ENCODE data around the gene COPS2. TPM values are rescaled to one million over a fixed set of nuclear protein-coding genes. Genes with fewer than 3 reads are reported as not detected.

COPS2 gene
- polyA plus RNA-seq (2013, experiment 1 of 2), result 80.3 TPM
- 77.7 TPM for polyA plus RNA-seq (2013, experiment 2 of 2)

- DNase-seq, result peak; percentile 99
- H3K79me2 ChIP-seq (ENCODE audit: control insufficient read depth, insufficient read depth, low read length), result peaks cover 37% of the 10 kb centered on the region
- H3K56ac ChIP-seq (ENCODE audit: low read length), result peak within 1 kb of the TSS; percentile 92
- no peaks in the 10 kb centered on the region for H3K36me3 ChIP-seq (ENCODE audit: control insufficient read depth, insufficient read depth, low read length)
- peak within 1 kb of the TSS; percentile 92 for H3K9ac ChIP-seq (ENCODE audit: low read length)
- no peak within 1 kb of the TSS for H3K27ac ChIP-seq (ENCODE audit: low read depth, low read length)
- no peak within 1 kb of the TSS for H3K23ac ChIP-seq (ENCODE audit: low read length)
- no peak within 1 kb of the TSS for H2BK15ac ChIP-seq (replicated peaks; ENCODE audit: low read depth)
- H3K4me3 ChIP-seq (ENCODE audit: low read length), result peak within 1 kb of the TSS; percentile 91
- H3K4me1 ChIP-seq (ENCODE audit: control insufficient read depth, low read depth, low read length), result no peaks in the 10 kb centered on the region
- no CpG with 5 or more reads among the region's 46 CpGs for WGBS (ENCODE audit: extremely low coverage, insufficient coverage, low lambda C conversion rate)
- peak within 1 kb of the TSS; percentile 76 for H3K4me2 ChIP-seq (ENCODE audit: low read length)
- no peaks in the 10 kb centered on the region for H3K79me1 ChIP-seq (ENCODE audit: low read length)
- no peak within 1 kb of the TSS for H4K8ac ChIP-seq (ENCODE audit: low read depth, low read length)
- peak within 1 kb of the TSS; percentile 70 for H3K18ac ChIP-seq (ENCODE audit: low read length)
- H2BK120ac ChIP-seq (ENCODE audit: low read depth, low read length), result no peak within 1 kb of the TSS
- H3K27me3 ChIP-seq (ENCODE audit: insufficient read depth, low read length, poor library complexity), result no peaks in the 10 kb centered on the region
- H2AK5ac ChIP-seq (ENCODE audit: low read length), result no peak within 1 kb of the TSS
- peak within 1 kb of the TSS; percentile 38 for H3K4ac ChIP-seq (ENCODE audit: low read depth, low read length)
- no peak within 1 kb of the TSS for H4K5ac ChIP-seq (ENCODE audit: low read length)
- peak within 1 kb of the TSS; percentile 17 for H2BK5ac ChIP-seq (ENCODE audit: low read length)
These were observed at the start of gene COPS2 for GRCh38 chr15:49155110-49155833. COPS2 (minus strand) TSS chr15:49155599; CDS start chr15:49155578, 21 bp downstream.

- Histone ChIP-seq H4K8ac (ENCODE audit: low read depth, low read length) (no peak overlapping the region), H3K23ac (ENCODE audit: low read length) (no peak overlapping the region), H3K4me1 (ENCODE audit: control insufficient read depth, low read depth, low read length) (no peaks in the 10 kb centered on the region), H3K4me2 (ENCODE audit: low read length) (no peak overlapping the region), H3K18ac (ENCODE audit: low read length) (no peak overlapping the region), H2BK15ac (replicated peaks; ENCODE audit: low read depth) (no peak overlapping the region), H4K5ac (ENCODE audit: low read length) (no peak overlapping the region), H3K4ac (ENCODE audit: low read depth, low read length) (no peak overlapping the region), H2AK5ac (ENCODE audit: low read length) (no peak overlapping the region), H3K4me3 (ENCODE audit: low read length) (no peak overlapping the region), H3K36me3 (ENCODE audit: control insufficient read depth, insufficient read depth, low read length) (no peaks in the 10 kb centered on the region), H3K27me3 (ENCODE audit: insufficient read depth, low read length, poor library complexity) (no peaks in the 10 kb centered on the region), H3K79me1 (ENCODE audit: low read length) (no peaks in the 10 kb centered on the region), H3K9ac (ENCODE audit: low read length) (no peak overlapping the region), H3K56ac (ENCODE audit: low read length) (no peak overlapping the region), H2BK120ac (ENCODE audit: low read depth, low read length) (no peak overlapping the region), H2BK5ac (ENCODE audit: low read length) (no peak overlapping the region), H3K27ac (ENCODE audit: low read depth, low read length) (no peak overlapping the region), H3K79me2 (ENCODE audit: control insufficient read depth, insufficient read depth, low read length) (no peaks in the 10 kb centered on the region)
- no peak for DNase-seq
- WGBS (ENCODE audit: extremely low coverage, insufficient coverage, low lambda C conversion rate), result no CpG with 5 or more reads among the region's 3 CpGs
These were observed 44.9 kb upstream of the COPS2 start for GRCh38 chr15:49200347-49200746.

- Histone ChIP-seq H3K56ac (ENCODE audit: low read length) (no peak overlapping the region), H2BK5ac (ENCODE audit: low read length) (no peak overlapping the region), H3K79me2 (ENCODE audit: control insufficient read depth, insufficient read depth, low read length) (no peaks in the 10 kb centered on the region), H3K27ac (ENCODE audit: low read depth, low read length) (no peak overlapping the region), H3K23ac (ENCODE audit: low read length) (no peak overlapping the region), H3K4me2 (ENCODE audit: low read length) (no peak overlapping the region), H3K18ac (ENCODE audit: low read length) (no peak overlapping the region), H3K4me1 (ENCODE audit: control insufficient read depth, low read depth, low read length) (no peaks in the 10 kb centered on the region), H3K27me3 (ENCODE audit: insufficient read depth, low read length, poor library complexity) (no peaks in the 10 kb centered on the region), H2AK5ac (ENCODE audit: low read length) (no peak overlapping the region), H2BK120ac (ENCODE audit: low read depth, low read length) (no peak overlapping the region), H2BK15ac (replicated peaks; ENCODE audit: low read depth) (no peak overlapping the region), H3K4ac (ENCODE audit: low read depth, low read length) (no peak overlapping the region), H3K9ac (ENCODE audit: low read length) (no peak overlapping the region), H3K36me3 (ENCODE audit: control insufficient read depth, insufficient read depth, low read length) (no peaks in the 10 kb centered on the region), H4K5ac (ENCODE audit: low read length) (no peak overlapping the region), H3K4me3 (ENCODE audit: low read length) (no peak overlapping the region), H3K79me1 (ENCODE audit: low read length) (no peaks in the 10 kb centered on the region), H4K8ac (ENCODE audit: low read depth, low read length) (no peak overlapping the region)
- DNase-seq, result no peak
- no CpG with 5 or more reads among the region's 3 CpGs for WGBS (ENCODE audit: extremely low coverage, insufficient coverage, low lambda C conversion rate)
These were observed 44.3 kb upstream of the COPS2 start for GRCh38 chr15:49199666-49200065.

- Histone ChIP-seq H3K79me1 (ENCODE audit: low read length) (no peaks in the 10 kb centered on the region), H3K4me3 (ENCODE audit: low read length) (no peak overlapping the region), H3K79me2 (ENCODE audit: control insufficient read depth, insufficient read depth, low read length) (no peaks in the 10 kb centered on the region), H2BK15ac (replicated peaks; ENCODE audit: low read depth) (no peak overlapping the region), H2BK5ac (ENCODE audit: low read length) (no peak overlapping the region), H3K4ac (ENCODE audit: low read depth, low read length) (no peak overlapping the region), H2AK5ac (ENCODE audit: low read length) (no peak overlapping the region), H3K4me1 (ENCODE audit: control insufficient read depth, low read depth, low read length) (no peaks in the 10 kb centered on the region), H3K23ac (ENCODE audit: low read length) (no peak overlapping the region), H3K9ac (ENCODE audit: low read length) (no peak overlapping the region), H3K4me2 (ENCODE audit: low read length) (no peak overlapping the region), H3K27ac (ENCODE audit: low read depth, low read length) (no peak overlapping the region), H4K5ac (ENCODE audit: low read length) (no peak overlapping the region), H3K27me3 (ENCODE audit: insufficient read depth, low read length, poor library complexity) (no peaks in the 10 kb centered on the region), H2BK120ac (ENCODE audit: low read depth, low read length) (no peak overlapping the region), H3K36me3 (ENCODE audit: control insufficient read depth, insufficient read depth, low read length) (no peaks in the 10 kb centered on the region), H3K56ac (ENCODE audit: low read length) (no peak overlapping the region), H3K18ac (ENCODE audit: low read length) (no peak overlapping the region), H4K8ac (ENCODE audit: low read depth, low read length) (no peak overlapping the region)
- WGBS (ENCODE audit: extremely low coverage, insufficient coverage, low lambda C conversion rate), result no CpG with 5 or more reads among the region's 4 CpGs
- DNase-seq, result no peak
These were observed 41.5 kb upstream of the COPS2 start for GRCh38 chr15:49196856-49197255.

GRCh38 chr15:49191892-49192291 lies 36.5 kb upstream of the COPS2 start:
- no peak overlapping the region for H3K4ac ChIP-seq (ENCODE audit: low read depth, low read length)
- H2BK120ac ChIP-seq (ENCODE audit: low read depth, low read length), result no peak overlapping the region
- H3K4me1 ChIP-seq (ENCODE audit: control insufficient read depth, low read depth, low read length), result no peaks in the 10 kb centered on the region
- H3K4me3 ChIP-seq (ENCODE audit: low read length), result no peak overlapping the region
- no peak overlapping the region for H3K27ac ChIP-seq (ENCODE audit: low read depth, low read length)
- DNase-seq, result no peak
- H3K4me2 ChIP-seq (ENCODE audit: low read length), result no peak overlapping the region
- H3K23ac ChIP-seq (ENCODE audit: low read length), result no peak overlapping the region
- H3K9ac ChIP-seq (ENCODE audit: low read length), result no peak overlapping the region
- H2BK15ac ChIP-seq (replicated peaks; ENCODE audit: low read depth), result no peak overlapping the region
- no peak overlapping the region for H3K56ac ChIP-seq (ENCODE audit: low read length)
- no peak overlapping the region for H4K5ac ChIP-seq (ENCODE audit: low read length)
- WGBS (ENCODE audit: extremely low coverage, insufficient coverage, low lambda C conversion rate), result no CpG with 5 or more reads among the region's 2 CpGs
- no peaks in the 10 kb centered on the region for H3K79me1 ChIP-seq (ENCODE audit: low read length)
- H3K36me3 ChIP-seq (ENCODE audit: control insufficient read depth, insufficient read depth, low read length), result no peaks in the 10 kb centered on the region
- no peak overlapping the region for H4K8ac ChIP-seq (ENCODE audit: low read depth, low read length)
- H3K27me3 ChIP-seq (ENCODE audit: insufficient read depth, low read length, poor library complexity), result no peaks in the 10 kb centered on the region
- no peak overlapping the region for H2BK5ac ChIP-seq (ENCODE audit: low read length)
- H2AK5ac ChIP-seq (ENCODE audit: low read length), result no peak overlapping the region
- H3K79me2 ChIP-seq (ENCODE audit: control insufficient read depth, insufficient read depth, low read length), result no peaks in the 10 kb centered on the region
- H3K18ac ChIP-seq (ENCODE audit: low read length), result no peak overlapping the region

- no peak overlapping the region for H2BK15ac ChIP-seq (replicated peaks; ENCODE audit: low read depth)
These were observed 35.2 kb upstream of the COPS2 start for GRCh38 chr15:49190586-49190985.

More at GRCh38 chr15:49190586-49190985, 35.2 kb upstream of the COPS2 start:
- Histone ChIP-seq H2BK5ac (ENCODE audit: low read length) (no peak overlapping the region), H3K23ac (ENCODE audit: low read length) (no peak overlapping the region), H3K27me3 (ENCODE audit: insufficient read depth, low read length, poor library complexity) (no peaks in the 10 kb centered on the region), H3K79me2 (ENCODE audit: control insufficient read depth, insufficient read depth, low read length) (no peaks in the 10 kb centered on the region), H3K27ac (ENCODE audit: low read depth, low read length) (no peak overlapping the region), H3K56ac (ENCODE audit: low read length) (no peak overlapping the region), H3K79me1 (ENCODE audit: low read length) (no peaks in the 10 kb centered on the region), H3K36me3 (ENCODE audit: control insufficient read depth, insufficient read depth, low read length) (no peaks in the 10 kb centered on the region), H3K4me3 (ENCODE audit: low read length) (no peak overlapping the region), H4K8ac (ENCODE audit: low read depth, low read length) (no peak overlapping the region), H3K18ac (ENCODE audit: low read length) (no peak overlapping the region), H3K9ac (ENCODE audit: low read length) (no peak overlapping the region), H3K4me2 (ENCODE audit: low read length) (no peak overlapping the region), H4K5ac (ENCODE audit: low read length) (no peak overlapping the region), H3K4me1 (ENCODE audit: control insufficient read depth, low read depth, low read length) (no peaks in the 10 kb centered on the region), H2BK120ac (ENCODE audit: low read depth, low read length) (no peak overlapping the region), H3K4ac (ENCODE audit: low read depth, low read length) (no peak overlapping the region), H2AK5ac (ENCODE audit: low read length) (no peak overlapping the region)
- WGBS (ENCODE audit: extremely low coverage, insufficient coverage, low lambda C conversion rate), result no CpG with 5 or more reads among the region's 2 CpGs
- DNase-seq, result no peak
